Osteoblast (primary cell): ENCODE data around the gene BBOX1. TPM values are rescaled to one million over a fixed set of nuclear protein-coding genes. Genes with fewer than 3 reads are reported as not detected.
A peak's percentile ranks its signal among the peaks of the same experiment; 100 is the strongest.

Source experiments
- DNase-seq: peaks from one replicate; pipeline ENCODE4 v3.0.0; 2011; ENCODE audit warnings: low spot score, mixed read lengths; ENCODE audit not compliant: insufficient read length; ENCODE audit errors: missing footprints
- H2AFZ ChIP-seq: 2 replicates; pipeline ENCODE4 v1.6.0; 2011; ENCODE audit warnings: mild to moderate bottlenecking, low read length
- H3K27ac ChIP-seq: 2 replicates; pipeline ENCODE4 v1.5.1; 2011; ENCODE audit warnings: mild to moderate bottlenecking, low read depth, low read length, moderate library complexity
- H3K27me3 ChIP-seq: 2 replicates; pipeline ENCODE4 v1.6.0; 2012; ENCODE audit warnings: mild to moderate bottlenecking, control low read depth, inconsistent platforms, low read length, moderate library complexity; ENCODE audit not compliant: insufficient read depth
- H3K36me3 ChIP-seq: 2 replicates; pipeline ENCODE4 v1.5.1; 2011; ENCODE audit warnings: mild to moderate bottlenecking, low read length, control low read depth, moderate library complexity; ENCODE audit not compliant: insufficient read depth
- H3K4me1 ChIP-seq: 2 replicates; pipeline ENCODE4 v1.5.1; 2011; ENCODE audit warnings: mild to moderate bottlenecking, low read length, control low read depth, moderate library complexity; ENCODE audit not compliant: insufficient read depth
- H3K4me2 ChIP-seq: 2 replicates; pipeline ENCODE4 v1.6.0; 2011; ENCODE audit warnings: mild to moderate bottlenecking, low read length; ENCODE audit not compliant: insufficient read depth
- H3K4me3 ChIP-seq: fragments of 200-600 bp; sonication (generic); 3 replicates; pipeline ENCODE4 v1.5.1; 2012; ENCODE audit warnings: mild to moderate bottlenecking, low read length, inconsistent platforms; ENCODE audit not compliant: insufficient read depth
- H3K79me2 ChIP-seq: 2 replicates; pipeline ENCODE4 v1.6.0; 2012; ENCODE audit warnings: mild to moderate bottlenecking, low read length, control low read depth, inconsistent platforms; ENCODE audit not compliant: insufficient read depth
- H3K9me3 ChIP-seq: 2 replicates; pipeline ENCODE4 v1.5.1; 2011; ENCODE audit warnings: low read depth, low read length, control low read depth
- H4K20me1 ChIP-seq: 2 replicates; pipeline ENCODE4 v1.6.0; 2012; ENCODE audit warnings: mild to moderate bottlenecking, low read length, control low read depth; ENCODE audit not compliant: insufficient read depth
- CTCF ChIP-seq: IDR thresholded peaks from 2 replicates; pipeline ENCODE4 v1.5.1; 2011; ENCODE audit warnings: mild to moderate bottlenecking, low read depth, low read length, moderate library complexity; ENCODE audit errors: extremely low read depth
- total RNA-seq: library from RNA; depleted of rRNA; stranded (reverse); fragments of >200 nt; gene quantifications from 2 replicates; pipeline ENCODE4 v1.2.3, GENCODE V29; 2012

The BBOX1 gene
- total RNA-seq, 1 donor, result 0.36 TPM

GRCh38 chr11:27148506-27148905 is 107.9 kb downstream of the BBOX1 start:
- no peaks in the 10 kb centered on the region for H4K20me1 ChIP-seq
- no peak overlapping the region for H3K4me3 ChIP-seq
- no peak overlapping the region for H3K4me2 ChIP-seq
- no peaks in the 10 kb centered on the region for H3K27me3 ChIP-seq
- no peak for TF ChIP-seq CTCF
- H3K36me3 ChIP-seq, result no peaks in the 10 kb centered on the region
- peaks cover 6% of the 10 kb centered on the region for H3K4me1 ChIP-seq
- no peak overlapping the region for H2AFZ ChIP-seq
- no peak for DNase-seq
- no peaks in the 10 kb centered on the region for H3K9me3 ChIP-seq
- no peaks in the 10 kb centered on the region for H3K79me2 ChIP-seq
- no peak overlapping the region for H3K27ac ChIP-seq

- H2AFZ ChIP-seq, result no peak overlapping the region
- no peak overlapping the region for H3K4me2 ChIP-seq
- no peaks in the 10 kb centered on the region for H4K20me1 ChIP-seq
- no peak overlapping the region for H3K4me3 ChIP-seq
- no peak for TF ChIP-seq CTCF
- DNase-seq, result no peak
- H3K9me3 ChIP-seq, result no peaks in the 10 kb centered on the region
- H3K79me2 ChIP-seq, result no peaks in the 10 kb centered on the region
- no peaks in the 10 kb centered on the region for H3K27me3 ChIP-seq
- H3K4me1 ChIP-seq, result peaks cover 8% of the 10 kb centered on the region
- H3K36me3 ChIP-seq, result no peaks in the 10 kb centered on the region
- H3K27ac ChIP-seq, result no peak overlapping the region
These were observed 109.5 kb downstream of the BBOX1 start for GRCh38 chr11:27150098-27150497.

GRCh38 chr11:27153136-27153535 is 112.5 kb downstream of the BBOX1 start:
- no peak for DNase-seq
- no peaks in the 10 kb centered on the region for H4K20me1 ChIP-seq
- H2AFZ ChIP-seq, result peak overlapping the region; percentile 34
- no peak overlapping the region for H3K4me2 ChIP-seq
- peaks cover 8% of the 10 kb centered on the region for H3K4me1 ChIP-seq
- H3K9me3 ChIP-seq, result no peaks in the 10 kb centered on the region
- no peaks in the 10 kb centered on the region for H3K36me3 ChIP-seq
- no peaks in the 10 kb centered on the region for H3K27me3 ChIP-seq
- H3K4me3 ChIP-seq, result no peak overlapping the region
- H3K79me2 ChIP-seq, result no peaks in the 10 kb centered on the region
- no peak overlapping the region for H3K27ac ChIP-seq
- no peak for TF ChIP-seq CTCF

- no peaks in the 10 kb centered on the region for H3K36me3 ChIP-seq
- H3K4me2 ChIP-seq, result peak overlapping the region; percentile 35
- H3K79me2 ChIP-seq, result no peaks in the 10 kb centered on the region
- H2AFZ ChIP-seq, result peak overlapping the region; percentile 67
- no peaks in the 10 kb centered on the region for H4K20me1 ChIP-seq
- peak overlapping the region; percentile 75 for H3K27ac ChIP-seq
- TF ChIP-seq CTCF, result peak; percentile 86
- H3K27me3 ChIP-seq, result no peaks in the 10 kb centered on the region
- no peak for DNase-seq
- no peak overlapping the region for H3K4me3 ChIP-seq
- H3K4me1 ChIP-seq, result peaks cover 16% of the 10 kb centered on the region
- peaks cover 5% of the 10 kb centered on the region for H3K9me3 ChIP-seq
These were observed 118.1 kb downstream of the BBOX1 start for GRCh38 chr11:27158456-27159334.
